PC-9 (cell line): ENCODE results near the gene TUBB2B. TPM values are rescaled to one million over a fixed set of nuclear protein-coding genes. Genes with fewer than 3 reads are reported as not detected.
A peak's percentile ranks its signal among the peaks of the same experiment; 100 is the strongest.

Source experiments
- BruUV-seq: library from RNA; stranded (reverse); fragments of 400-500 nt; replicated peaks from 2 replicates; lab custom pipeline; 2021; lab: Mats Ljungman, UMichigan
- CTCF ChIA-PET: fragments of 300-600 bp; sonication (Branson Sonifier 250); formaldehyde crosslinking; loops from one replicate; lab custom pipeline; 2022; ENCODE audit warnings: antibody characterized with exemption; lab: Charles Lee
- POLR2A ChIA-PET: fragments of 300-600 bp; sonication (Branson Sonifier 250); formaldehyde crosslinking; loops from one replicate; lab custom pipeline; 2022; ENCODE audit warnings: antibody characterized with exemption; ENCODE audit not compliant: unreplicated experiment; lab: Charles Lee
- DNase-seq, 2 experiments: peaks; one replicate each; pipeline versions ENCODE4 v3.0.0 to v3.0.0-alpha.2; 2015 to 2022; ENCODE audit warnings: mixed read lengths in 1 of 2
- H2AFZ ChIP-seq: fragments of 200-600 bp; sonication (generic); 2 replicates; pipeline ENCODE4 v1.8.1; 2017; ENCODE audit warnings: antibody characterized with exemption
- H3F3A ChIP-seq: fragments of 200-600 bp; sonication (generic); 2 replicates; pipeline ENCODE4 v1.8.1; 2017; ENCODE audit warnings: antibody characterized with exemption, mild to moderate bottlenecking, low read depth; ENCODE audit not compliant: insufficient read depth
- H3K27ac ChIP-seq: fragments of 200-600 bp; sonication (generic); 2 replicates; pipeline ENCODE4 v1.6.1; 2016; ENCODE audit warnings: mixed run types
- H3K27me3 ChIP-seq: fragments of 200-600 bp; sonication (generic); 2 replicates; pipeline ENCODE4 v1.6.1; 2016; ENCODE audit warnings: low read depth, mixed run types; ENCODE audit not compliant: insufficient read depth
- H3K36me3 ChIP-seq: fragments of 200-600 bp; sonication (generic); 2 replicates; pipeline ENCODE4 v1.6.1; 2016; ENCODE audit warnings: low read depth, mixed run types
- H3K4me1 ChIP-seq: fragments of 200-600 bp; sonication (generic); replicated peaks from 2 replicates; pipeline ENCODE4 v1.6.1; 2016; ENCODE audit warnings: mixed run types; ENCODE audit not compliant: insufficient read depth
- H3K4me2 ChIP-seq: fragments of 200-600 bp; sonication (generic); 2 replicates; pipeline ENCODE4 v1.6.1; 2017; ENCODE audit warnings: mixed run types
- H3K4me3 ChIP-seq: fragments of 200-600 bp; sonication (generic); 2 replicates; pipeline ENCODE4 v1.6.1; 2016; ENCODE audit warnings: mixed run types
- H3K79me2 ChIP-seq: fragments of 200-600 bp; sonication (generic); 2 replicates; pipeline ENCODE4 v1.6.1; 2017; ENCODE audit warnings: low read depth, mixed run types
- H3K9me2 ChIP-seq: fragments of 200-600 bp; sonication (generic); 2 replicates; pipeline ENCODE4 v1.8.1; 2017; ENCODE audit warnings: mild to moderate bottlenecking; ENCODE audit not compliant: insufficient read depth
- H3K9me3 ChIP-seq: fragments of 200-600 bp; sonication (generic); 2 replicates; pipeline ENCODE4 v1.8.1; 2016; ENCODE audit warnings: low read depth; ENCODE audit not compliant: insufficient read depth
- H4K20me1 ChIP-seq: fragments of 200-600 bp; sonication (generic); 2 replicates; pipeline ENCODE4 v1.8.1; 2017; ENCODE audit not compliant: insufficient read depth
- EZH2 ChIP-seq: fragments of 200-600 bp; sonication (generic); IDR thresholded peaks from 2 replicates; pipeline ENCODE4 v1.8.0; 2017; ENCODE audit warnings: antibody characterized with exemption, low read depth
- intact Hi-C: fragments of 100-400 bp; cut with micrococcal nuclease; formaldehyde crosslinking; loops from one replicate; pipeline ENCODE4 v1.10.0; 2022; ENCODE audit not compliant: unreplicated experiment
- total RNA-seq: library from RNA; stranded (reverse); gene quantifications from 2 replicates; pipeline ENCODE4 v1.2.3, GENCODE V29; 2021
- TF ChIP-seq, protein P1 (sequence below): fragments of 200-600 bp; sonication (generic); conservative IDR thresholded peaks from 2 replicates; pipeline ENCODE4 v1.6.1; 2017; ENCODE audit warnings: mixed run types, antibody characterized with exemption, mild to moderate bottlenecking, moderate library complexity

TUBB2B gene
- total RNA-seq, 1 experiment from 2014 or later, result 1.3 TPM

GRCh38 chr6:3211681-3212080, 15.8 kb downstream of the TUBB2B start:
- DNase-seq, result no peak
- Histone ChIP-seq H3K9me3 (no peaks in the 10 kb centered on the region), H3K36me3 (no peaks in the 10 kb centered on the region), H3K4me2 (no peak overlapping the region), H3K4me3 (no peak overlapping the region), H3K27me3 (no peaks in the 10 kb centered on the region), H3K79me2 (no peaks in the 10 kb centered on the region), H4K20me1 (no peaks in the 10 kb centered on the region), H3F3A (peaks cover 3% of the 10 kb centered on the region; the same call in 1 of the 2 replicates), H3K9me2 (no peaks in the 10 kb centered on the region), H3K4me1 (peaks cover 25% of the 10 kb centered on the region), H2AFZ (no peak overlapping the region), H3K27ac (no peak overlapping the region)
- BruUV-seq, result no TSS peak
- TF ChIP-seq EZH2, result no peak
- TF ChIP-seq, protein P1, sequence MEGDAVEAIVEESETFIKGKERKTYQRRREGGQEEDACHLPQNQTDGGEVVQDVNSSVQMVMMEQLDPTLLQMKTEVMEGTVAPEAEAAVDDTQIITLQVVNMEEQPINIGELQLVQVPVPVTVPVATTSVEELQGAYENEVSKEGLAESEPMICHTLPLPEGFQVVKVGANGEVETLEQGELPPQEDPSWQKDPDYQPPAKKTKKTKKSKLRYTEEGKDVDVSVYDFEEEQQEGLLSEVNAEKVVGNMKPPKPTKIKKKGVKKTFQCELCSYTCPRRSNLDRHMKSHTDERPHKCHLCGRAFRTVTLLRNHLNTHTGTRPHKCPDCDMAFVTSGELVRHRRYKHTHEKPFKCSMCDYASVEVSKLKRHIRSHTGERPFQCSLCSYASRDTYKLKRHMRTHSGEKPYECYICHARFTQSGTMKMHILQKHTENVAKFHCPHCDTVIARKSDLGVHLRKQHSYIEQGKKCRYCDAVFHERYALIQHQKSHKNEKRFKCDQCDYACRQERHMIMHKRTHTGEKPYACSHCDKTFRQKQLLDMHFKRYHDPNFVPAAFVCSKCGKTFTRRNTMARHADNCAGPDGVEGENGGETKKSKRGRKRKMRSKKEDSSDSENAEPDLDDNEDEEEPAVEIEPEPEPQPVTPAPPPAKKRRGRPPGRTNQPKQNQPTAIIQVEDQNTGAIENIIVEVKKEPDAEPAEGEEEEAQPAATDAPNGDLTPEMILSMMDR, result no peak
- ChIA-PET POLR2A (no interaction called here), CTCF (no interaction called here)
- intact Hi-C loops, result no loop called here

DNA sequence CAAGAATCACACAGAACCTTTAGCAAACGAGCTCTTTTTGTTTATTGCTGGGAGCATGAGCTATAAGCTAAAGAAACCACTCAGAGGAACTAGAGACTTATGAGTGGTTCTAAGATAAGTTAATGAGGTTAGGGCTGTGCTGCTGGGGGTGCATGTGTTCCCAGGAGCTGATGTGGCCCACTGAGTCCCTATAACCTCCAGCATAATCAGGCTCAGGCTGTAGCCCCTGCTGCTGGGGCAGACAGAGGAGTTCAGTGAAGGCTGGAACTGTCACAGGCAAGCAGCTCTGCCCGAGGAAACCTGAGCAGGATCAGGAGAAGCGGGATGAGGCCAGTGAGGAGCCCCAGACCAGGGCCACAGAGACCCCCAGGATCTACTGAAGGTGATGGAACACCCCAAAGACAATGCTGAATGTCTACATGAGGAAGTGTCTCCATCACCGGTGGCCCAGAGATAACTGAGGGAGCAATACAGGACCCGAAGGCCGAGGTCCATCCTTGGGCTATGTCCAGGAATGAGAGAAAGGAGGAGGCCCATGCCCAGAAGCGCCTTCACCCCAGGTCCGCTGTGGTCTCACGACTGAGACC, 17.3 kb downstream of the TUBB2B start:
- H3K4me2 ChIP-seq, result peak overlapping the region; percentile 50; the same call in 1 of the 2 replicates
- peak overlapping the region; percentile 83 for H3K27ac ChIP-seq
- no TSS peak for BruUV-seq
- H3K36me3 ChIP-seq, result no peaks in the 10 kb centered on the region
- DNase-seq, result no peak
- peaks cover 14% of the 10 kb centered on the region; the same call in 1 of the 2 replicates for H3F3A ChIP-seq
- POLR2A ChIA-PET, result no interaction called here
- intact Hi-C loops, result no loop called here
- TF ChIP-seq, protein P1, result no peak
- TF ChIP-seq EZH2, result no peak
- CTCF ChIA-PET, result interaction anchor here (0.7 kb wide), 1 partner anchor 15 kb away, joined by 3 read pairs; no protein-coding TSS in a partner anchor
- H3K4me3 ChIP-seq, result no peak overlapping the region
- no peak overlapping the region for H2AFZ ChIP-seq
- no peaks in the 10 kb centered on the region for H3K79me2 ChIP-seq
- no peaks in the 10 kb centered on the region for H3K9me2 ChIP-seq
- peaks cover 37% of the 10 kb centered on the region for H3K4me1 ChIP-seq
- no peaks in the 10 kb centered on the region for H4K20me1 ChIP-seq
- H3K9me3 ChIP-seq, result no peaks in the 10 kb centered on the region
- no peaks in the 10 kb centered on the region for H3K27me3 ChIP-seq

DNA sequence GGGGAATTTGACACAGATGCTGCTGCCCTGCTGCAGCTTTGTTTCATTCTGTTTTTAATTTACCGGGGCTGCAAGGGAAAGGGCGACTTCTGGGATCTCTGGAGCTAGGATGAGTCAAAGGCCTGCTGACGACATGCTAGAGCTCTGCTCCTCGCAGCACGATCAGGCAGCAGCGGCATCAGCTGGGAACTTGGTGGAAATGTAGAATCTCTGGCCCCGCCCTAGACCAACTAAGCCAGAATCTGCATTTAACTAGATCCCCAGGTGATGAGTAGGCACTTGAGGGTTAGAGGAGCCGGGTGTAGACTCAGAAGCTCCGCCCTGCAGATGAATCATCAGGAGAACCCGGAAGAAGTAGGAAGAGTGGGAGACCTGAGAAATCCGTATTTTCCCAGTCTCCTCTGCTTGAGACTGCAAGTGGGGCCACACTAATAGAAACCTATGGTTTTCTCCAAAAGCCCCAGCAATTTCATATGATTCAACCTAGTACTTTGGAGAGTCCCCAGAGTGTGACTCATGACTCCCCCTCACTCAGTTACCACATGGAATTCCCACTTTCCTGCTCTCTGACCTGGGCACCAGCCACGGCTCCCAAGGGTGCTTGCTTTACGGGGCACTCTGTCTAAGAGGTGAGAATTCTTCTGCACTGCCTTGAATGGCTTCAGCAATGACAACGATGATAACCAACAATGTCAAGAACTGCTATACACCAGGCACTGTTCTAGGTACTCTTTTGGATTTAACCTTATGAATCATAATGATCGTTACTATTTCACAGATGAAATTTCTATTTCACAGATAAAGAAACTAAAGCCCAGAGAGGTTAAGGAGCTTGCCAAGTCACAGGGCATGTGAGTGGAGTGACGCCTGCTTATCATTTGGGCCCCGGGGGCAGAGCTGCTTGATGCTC, 18.1 kb downstream of the TUBB2B start:
- intact Hi-C loops, result loop anchor here (1.0 to 5.0 kb wide), 2 partner anchors 49 to 82 kb away; no protein-coding TSS in a partner anchor
- H3K9me2 ChIP-seq, result no peaks in the 10 kb centered on the region
- CTCF ChIA-PET, result interaction anchor here (0.6 to 1.3 kb wide), 4 partner anchors 14 to 146 kb away, joined by 3 to 7 read pairs (median 3); partner anchors contain the start of gene TUBB2A

More for the DNA sequence above, 18.1 kb downstream of the TUBB2B start:
- Histone ChIP-seq H3K27me3 (no peaks in the 10 kb centered on the region), H3K27ac (peak overlapping the region; percentile 83), H3F3A (peaks cover 15% of the 10 kb centered on the region; the same call in 1 of the 2 replicates), H3K4me1 (peaks cover 37% of the 10 kb centered on the region), H3K4me2 (peak overlapping the region; percentile 68), H3K36me3 (no peaks in the 10 kb centered on the region), H3K9me3 (no peaks in the 10 kb centered on the region), H4K20me1 (no peaks in the 10 kb centered on the region), H2AFZ (peak overlapping the region; percentile 17; the same call in 1 of the 2 replicates), H3K4me3 (peak overlapping the region; percentile 19; the same call in 1 of the 2 replicates), H3K79me2 (no peaks in the 10 kb centered on the region)
- BruUV-seq, result TSS peak; percentile 79
- TF ChIP-seq, protein P1, result no peak
- TF ChIP-seq EZH2, result no peak
- POLR2A ChIA-PET, result interaction anchor here (0.5 to 0.8 kb wide), 4 partner anchors 34 to 799 kb away, joined by 3 to 7 read pairs (median 4); partner anchors contain the start of gene TUBB2A
- peak; percentile 87 to 98 for DNase-seq
